PFSK-1 (cell line): ENCODE measurements around the gene ST6GALNAC3.

Experiments used
- POLR2AphosphoS5 ChIP-seq: IDR thresholded peaks from 2 replicates; pipeline ENCODE4 v1.6.1; 2012; ENCODE audit warnings: low read depth, mild to moderate bottlenecking, control low read depth, low read length, moderate library complexity
- TF ChIP-seq, protein P1 (sequence below), 2 experiments: IDR thresholded peaks; 2 replicates each; pipeline versions ENCODE4 v1.6.1 to v1.8.0; 2011 to 2012; ENCODE audit warnings: low read depth in 2 of 2, low read length in 2 of 2, control low read depth in 1 of 2, inconsistent platforms in 1 of 2, mild to moderate bottlenecking in 1 of 2, moderate library complexity in 1 of 2; ENCODE audit not compliant: insufficient read depth in 1 of 2

GRCh38 chr1:76444773-76445172 is 370.2 kb downstream of the ST6GALNAC3 start:
- TF ChIP-seq POLR2AphosphoS5: no peak
- TF ChIP-seq, protein P1, sequence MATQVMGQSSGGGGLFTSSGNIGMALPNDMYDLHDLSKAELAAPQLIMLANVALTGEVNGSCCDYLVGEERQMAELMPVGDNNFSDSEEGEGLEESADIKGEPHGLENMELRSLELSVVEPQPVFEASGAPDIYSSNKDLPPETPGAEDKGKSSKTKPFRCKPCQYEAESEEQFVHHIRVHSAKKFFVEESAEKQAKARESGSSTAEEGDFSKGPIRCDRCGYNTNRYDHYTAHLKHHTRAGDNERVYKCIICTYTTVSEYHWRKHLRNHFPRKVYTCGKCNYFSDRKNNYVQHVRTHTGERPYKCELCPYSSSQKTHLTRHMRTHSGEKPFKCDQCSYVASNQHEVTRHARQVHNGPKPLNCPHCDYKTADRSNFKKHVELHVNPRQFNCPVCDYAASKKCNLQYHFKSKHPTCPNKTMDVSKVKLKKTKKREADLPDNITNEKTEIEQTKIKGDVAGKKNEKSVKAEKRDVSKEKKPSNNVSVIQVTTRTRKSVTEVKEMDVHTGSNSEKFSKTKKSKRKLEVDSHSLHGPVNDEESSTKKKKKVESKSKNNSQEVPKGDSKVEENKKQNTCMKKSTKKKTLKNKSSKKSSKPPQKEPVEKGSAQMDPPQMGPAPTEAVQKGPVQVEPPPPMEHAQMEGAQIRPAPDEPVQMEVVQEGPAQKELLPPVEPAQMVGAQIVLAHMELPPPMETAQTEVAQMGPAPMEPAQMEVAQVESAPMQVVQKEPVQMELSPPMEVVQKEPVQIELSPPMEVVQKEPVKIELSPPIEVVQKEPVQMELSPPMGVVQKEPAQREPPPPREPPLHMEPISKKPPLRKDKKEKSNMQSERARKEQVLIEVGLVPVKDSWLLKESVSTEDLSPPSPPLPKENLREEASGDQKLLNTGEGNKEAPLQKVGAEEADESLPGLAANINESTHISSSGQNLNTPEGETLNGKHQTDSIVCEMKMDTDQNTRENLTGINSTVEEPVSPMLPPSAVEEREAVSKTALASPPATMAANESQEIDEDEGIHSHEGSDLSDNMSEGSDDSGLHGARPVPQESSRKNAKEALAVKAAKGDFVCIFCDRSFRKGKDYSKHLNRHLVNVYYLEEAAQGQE (IDR thresholded peaks at IDR 0.05; ENCODE audit: insufficient read depth in 1 of 2, low read depth in 2 of 2, low read length in 2 of 2): no peak
